ENCODE results near the gene XPOT. TPM values are rescaled to one million over a fixed set of nuclear protein-coding genes. Genes with fewer than 3 reads are reported as not detected.

Gene XPOT
- total RNA-seq, 4 donors from 2014 or later: 54.9 to 64.5 (median 55.9) TPM

GRCh38 chr12:64445490-64445889, 41.3 kb downstream of the XPOT start:
- TF ChIP-seq CTCF (IDR thresholded peaks at IDR 0.05): no peak
- DNase-seq (ENCODE audit: low spot score) (no peak), ATAC-seq (ENCODE audit: low FRiP score) (no peak)

- DNase-seq (ENCODE audit: low spot score): no peak
Observed at GRCh38 chr12:64446295-64446694, 42.1 kb downstream of the XPOT start.

GRCh38 chr12:64450057-64450640, 46.0 kb downstream of the XPOT start:
- no peak for ATAC-seq (ENCODE audit: low FRiP score)
- no peak for DNase-seq (ENCODE audit: low spot score)
- TF ChIP-seq CTCF (IDR thresholded peaks at IDR 0.05): no peak

More at GRCh38 chr12:64446295-64446694, 42.1 kb downstream of the XPOT start:
- TF ChIP-seq CTCF (IDR thresholded peaks at IDR 0.05): no peak
- no peak for ATAC-seq (ENCODE audit: low FRiP score)

GRCh38 chr12:64450711-64451486, 46.7 kb downstream of the XPOT start:
- no peak for TF ChIP-seq CTCF (IDR thresholded peaks at IDR 0.05)
- no peak for DNase-seq (ENCODE audit: low spot score)
- no peak for ATAC-seq (ENCODE audit: low FRiP score)

- DNase-seq (ENCODE audit: low spot score) (peak; percentile 59), ATAC-seq (ENCODE audit: low FRiP score) (peak; percentile 90)
- TF ChIP-seq CTCF (IDR thresholded peaks at IDR 0.05): no peak
Observed at GRCh38 chr12:64451687-64452558, 47.7 kb downstream of the XPOT start, which contains the start of gene TBK1. Gene TBK1, plus strand, starts transcription at chr12:64452120. Its CDS starts 3,751 bp downstream, at chr12:64455871.

GRCh38 chr12:64452559-64453329, 48.6 kb downstream of the XPOT start:
- DNase-seq (ENCODE audit: low spot score): no peak

More at GRCh38 chr12:64452559-64453329, 48.6 kb downstream of the XPOT start:
- peak; percentile 91 for ATAC-seq (ENCODE audit: low FRiP score)
- no peak for TF ChIP-seq CTCF (IDR thresholded peaks at IDR 0.05)
